A172 (cell line): ENCODE results near the gene CNPY2. TPM values are rescaled to one million over a fixed set of nuclear protein-coding genes. Genes with fewer than 3 reads are reported as not detected.

Experiments
- total RNA-seq: library from RNA; depleted of rRNA; stranded (reverse); fragments of >200 nt; shearing (Covaris generic); gene quantifications from 2 replicates; pipeline ENCODE4 v1.2.3, GENCODE V29; 2014; rRNA removed

Gene CNPY2
- total RNA-seq, 1 experiment from 2014 or later = 126 TPM

Other genes starting within 250 kb of the CNPY2 start
- gene ERBB3, start 235.8 kb downstream of the CNPY2 start, total RNA-seq = 0.64 and 2.4 TPM in 2 replicates
- 246 and 349 TPM in 2 replicates for gene PA2G4, start 211.4 kb downstream of the CNPY2 start, total RNA-seq
- 1,898 and 3,438 TPM in 2 replicates for gene RPL41, start 199.4 kb downstream of the CNPY2 start, total RNA-seq
- gene ZC3H10, start 197.7 kb downstream of the CNPY2 start, total RNA-seq = 1.8 and 2.9 TPM in 2 replicates
- 119 and 164 TPM in 2 replicates for gene ESYT1, start 187.7 kb downstream of the CNPY2 start, total RNA-seq
- 76.0 and 139 TPM in 2 replicates for gene MYL6B, start 163.4 kb downstream of the CNPY2 start, total RNA-seq
- 2,063 and 2,222 TPM in 2 replicates for gene MYL6, start 157.6 kb downstream of the CNPY2 start, total RNA-seq
- gene SMARCC2, start 126.5 kb downstream of the CNPY2 start, total RNA-seq = 27.4 and 27.9 TPM in 2 replicates
- gene RNF41, start 94.1 kb downstream of the CNPY2 start, total RNA-seq = 51.8 and 52.9 TPM in 2 replicates
- gene NABP2, start 91.6 kb downstream of the CNPY2 start, total RNA-seq = 60.9 and 65.0 TPM in 2 replicates
- not detected in 2 replicates for gene SLC39A5, start 85.9 kb downstream of the CNPY2 start, total RNA-seq
- gene ANKRD52, start 57.6 kb downstream of the CNPY2 start, total RNA-seq = 33.4 and 34.0 TPM in 2 replicates
- 21.5 and 34.6 TPM in 2 replicates for gene COQ10A, start 49.0 kb downstream of the CNPY2 start, total RNA-seq
- gene CS, start 15.7 kb downstream of the CNPY2 start, total RNA-seq = 135 and 142 TPM in 2 replicates
- gene PAN2, start 18.0 kb upstream of the CNPY2 start, total RNA-seq = 15.6 and 22.0 TPM in 2 replicates
- gene IL23A, start 22.9 kb upstream of the CNPY2 start, total RNA-seq = 1.8 TPM in 1 of 2 replicates, not detected in the other
- gene STAT2, start 44.1 kb upstream of the CNPY2 start, total RNA-seq = 66.6 and 68.2 TPM in 2 replicates
- not detected in 2 replicates for gene APOF, start 46.9 kb upstream of the CNPY2 start, total RNA-seq
- 13.8 and 18.3 TPM in 2 replicates for gene TIMELESS, start 133.4 kb upstream of the CNPY2 start, total RNA-seq
- not detected in 2 replicates for gene MIP, start 138.7 kb upstream of the CNPY2 start, total RNA-seq
- gene SPRYD4, start 152.6 kb upstream of the CNPY2 start, total RNA-seq = 1.5 and 2.2 TPM in 2 replicates
- gene GLS2, start 172.2 kb upstream of the CNPY2 start, total RNA-seq = 2.4 TPM in 1 of 2 replicates, not detected in the other
- 7.4 and 11.1 TPM in 2 replicates for gene RBMS2, start 205.8 kb upstream of the CNPY2 start, total RNA-seq